Ovary (tissue), 9 donors: ENCODE data around the gene UBE2G2. TPM values are rescaled to one million over a fixed set of nuclear protein-coding genes. Genes with fewer than 3 reads are reported as not detected.

Source experiments
- DNase-seq, 5 donors: peaks; one replicate each; pipeline ENCODE4 v3.0.0-alpha.2; 2019 to 2020
- H3K27ac ChIP-seq, 2 donors: fragments of 200-600 bp; one replicate each; pipeline versions ENCODE4 v1.5.1 to v1.8.0; 2019 to 2022
- H3K27me3 ChIP-seq: fragments of 200-600 bp; one replicate; pipeline ENCODE4 v1.8.0; 2022
- H3K36me3 ChIP-seq: fragments of 200-600 bp; sonication (generic); one replicate; pipeline ENCODE4 v1.5.1; 2019
- H3K4me1 ChIP-seq: one replicate; pipeline ENCODE4 v1.8.1; 2013; ENCODE audit warnings: mild to moderate bottlenecking, moderate library complexity; ENCODE audit not compliant: insufficient read depth
- H3K4me3 ChIP-seq: fragments of 200-600 bp; sonication (generic); one replicate; pipeline ENCODE4 v1.5.1; 2017
- H3K9me3 ChIP-seq, 2 donors: fragments of 200-600 bp in 1 of 2; sonication (generic) in 1 of 2; one replicate each; pipeline versions ENCODE4 v1.5.1 to v1.8.1; 2013 to 2019; ENCODE audit warnings: mild to moderate bottlenecking in 1 of 2, moderate library complexity in 1 of 2
- EP300 ChIP-seq: sonication (generic); formaldehyde crosslinking; IDR thresholded peaks from one replicate; pipeline ENCODE4 v1.6.1; 2017; ENCODE audit warnings: antibody characterized with exemption
- POLR2A ChIP-seq: fragments of 450-650 bp; IDR thresholded peaks from one replicate; pipeline ENCODE4 v1.6.1; 2017; ENCODE audit warnings: antibody characterized with exemption, mild to moderate bottlenecking, moderate library complexity
- WGBS, 3 donors: extraction: QIAGEN DNeasy Blood & Tissue Kit in 1 of 3; methylation state at CpG; one replicate each; pipeline versions ENCODE4 v1.1.5 to v1.1.7; 2013 to 2017; 5-methylcytosine and 5-hydroxymethylcytosine counted together
- intact Hi-C, 4 donors: fragments of 100-400 bp; cut with DNase I; formaldehyde crosslinking; loops; one replicate each; pipeline versions ENCODE4 v1.11.0 to v1.15.1; 2022 to 2023
- polyA plus RNA-seq, 2 donors: library from polyadenylated mRNA; stranded (reverse); fragments of 200-250 nt in 1 of 2; fragments of 350-450 nt in 1 of 2; fragmentation: Illumina TruSeq in 1 of 2; extraction: RNeasy Lipid Tissue Mini Kit (QIAGEN cat#74804) in 1 of 2; gene quantifications; one replicate each; pipeline ENCODE4 v1.2.3, GENCODE V29; 2013 to 2014
- total RNA-seq, 7 donors: library from RNA; depleted of rRNA in 2 of 7; stranded (reverse); fragments of >200 nt in 2 of 7; fragmentation: NEBNext Ultra II Directional in 3 of 7; extraction: Animal tissue kit (Norgen Biotek cat#: 25700) in 3 of 7; gene quantifications; one replicate each; pipeline versions ENCODE4 v1.1.0 to v1.2.4, GENCODE V29; 2016 to 2023
- TF ChIP-seq, protein P1 (sequence below), 3 donors: fragments of 450-650 bp in 2 of 3; fragments of 200-600 bp in 1 of 3; IDR thresholded peaks; one replicate each; pipeline versions ENCODE4 v1.5.1 to v1.8.0; 2016 to 2022; ENCODE audit warnings: antibody characterized with exemption in 3 of 3, mild to moderate bottlenecking in 1 of 3
- donor health status: DM: no; HTN: no; CAD: no; lungs with moderate emphysema.
- donor health status: DM: no; HTN: no; CAD: no.
- donor health status: Bipolar disorder and iron deficiency.
- donor health status: DM: yes; HTN: yes; CAD: no.
- donor health status: DM: no; HTN: no; CAD: no.
- donor health status: DM: yes; HTN: yes; CAD: no.

The UBE2G2 gene
- total and polyA plus RNA-seq, 9 donors: 31.3 to 84.9 (median 66.9) TPM

DNA sequence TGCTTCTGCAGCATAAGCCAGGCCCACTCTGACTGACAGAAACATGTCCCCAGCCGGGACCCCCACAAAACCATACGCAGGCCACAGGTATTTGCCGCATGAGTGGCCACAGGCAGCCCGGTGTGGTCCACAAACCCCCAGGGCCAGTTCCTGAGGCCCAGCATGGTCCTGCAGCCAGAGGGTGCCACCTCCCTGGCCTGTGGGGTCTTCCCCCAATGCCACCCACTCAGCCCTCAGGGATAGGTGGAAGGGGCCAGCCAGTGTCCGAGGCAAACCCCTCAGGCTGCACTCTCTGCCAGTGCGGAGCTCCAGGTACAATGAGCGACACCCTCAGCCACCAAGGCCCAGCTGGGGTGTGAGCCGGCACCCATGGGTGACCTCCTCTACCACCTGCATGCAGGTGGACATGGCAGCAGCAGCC lies 43.5 kb downstream of the UBE2G2 start:
- Histone ChIP-seq H3K4me1 (no peaks in the 10 kb centered on the region), H3K9me3 (no peaks in the 10 kb centered on the region), H3K36me3 (no peaks in the 10 kb centered on the region), H3K4me3 (no peak overlapping the region), H3K27ac (no peak overlapping the region), H3K27me3 (no peaks in the 10 kb centered on the region)
- 93 to 95% (median 95%) methylated on average over 8 of the region's 8 CpGs for WGBS, 3 donors
- DNase-seq: no peak
- intact Hi-C loops: no loop called here
- TF ChIP-seq, protein P1, sequence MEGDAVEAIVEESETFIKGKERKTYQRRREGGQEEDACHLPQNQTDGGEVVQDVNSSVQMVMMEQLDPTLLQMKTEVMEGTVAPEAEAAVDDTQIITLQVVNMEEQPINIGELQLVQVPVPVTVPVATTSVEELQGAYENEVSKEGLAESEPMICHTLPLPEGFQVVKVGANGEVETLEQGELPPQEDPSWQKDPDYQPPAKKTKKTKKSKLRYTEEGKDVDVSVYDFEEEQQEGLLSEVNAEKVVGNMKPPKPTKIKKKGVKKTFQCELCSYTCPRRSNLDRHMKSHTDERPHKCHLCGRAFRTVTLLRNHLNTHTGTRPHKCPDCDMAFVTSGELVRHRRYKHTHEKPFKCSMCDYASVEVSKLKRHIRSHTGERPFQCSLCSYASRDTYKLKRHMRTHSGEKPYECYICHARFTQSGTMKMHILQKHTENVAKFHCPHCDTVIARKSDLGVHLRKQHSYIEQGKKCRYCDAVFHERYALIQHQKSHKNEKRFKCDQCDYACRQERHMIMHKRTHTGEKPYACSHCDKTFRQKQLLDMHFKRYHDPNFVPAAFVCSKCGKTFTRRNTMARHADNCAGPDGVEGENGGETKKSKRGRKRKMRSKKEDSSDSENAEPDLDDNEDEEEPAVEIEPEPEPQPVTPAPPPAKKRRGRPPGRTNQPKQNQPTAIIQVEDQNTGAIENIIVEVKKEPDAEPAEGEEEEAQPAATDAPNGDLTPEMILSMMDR (IDR thresholded peaks at IDR 0.05): no peak
- TF ChIP-seq EP300 (no peak), POLR2A (no peak)

DNA sequence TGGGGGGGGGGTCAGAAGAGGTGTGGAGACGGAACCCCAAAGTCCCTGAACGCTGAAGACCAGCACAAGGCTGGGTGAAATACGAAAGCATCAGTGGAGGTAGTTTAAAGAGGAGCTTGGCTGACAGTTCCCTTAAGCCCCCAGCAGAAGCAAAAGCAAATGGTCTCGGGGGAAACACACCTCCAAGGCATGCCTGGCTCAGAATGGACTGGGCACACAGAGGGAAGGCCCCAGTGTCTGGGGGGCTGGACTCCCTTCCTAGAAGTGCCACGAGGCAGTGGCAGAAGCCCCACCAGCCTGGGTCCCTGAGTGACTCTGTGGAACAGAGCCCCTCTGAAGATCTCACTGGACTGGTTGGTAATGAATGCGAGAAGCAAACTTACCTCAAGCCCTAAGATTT lies 43.9 kb downstream of the UBE2G2 start:
- no peak for TF ChIP-seq POLR2A
- Histone ChIP-seq H3K9me3 (no peaks in the 10 kb centered on the region), H3K27ac (no peak overlapping the region), H3K4me3 (no peak overlapping the region), H3K27me3 (no peaks in the 10 kb centered on the region), H3K36me3 (no peaks in the 10 kb centered on the region), H3K4me1 (no peaks in the 10 kb centered on the region)
- DNase-seq: no peak
- intact Hi-C loops: no loop called here
- WGBS, 3 donors: 84 to 89% (median 87%) methylated on average over 6 of the region's 6 CpGs

DNA sequence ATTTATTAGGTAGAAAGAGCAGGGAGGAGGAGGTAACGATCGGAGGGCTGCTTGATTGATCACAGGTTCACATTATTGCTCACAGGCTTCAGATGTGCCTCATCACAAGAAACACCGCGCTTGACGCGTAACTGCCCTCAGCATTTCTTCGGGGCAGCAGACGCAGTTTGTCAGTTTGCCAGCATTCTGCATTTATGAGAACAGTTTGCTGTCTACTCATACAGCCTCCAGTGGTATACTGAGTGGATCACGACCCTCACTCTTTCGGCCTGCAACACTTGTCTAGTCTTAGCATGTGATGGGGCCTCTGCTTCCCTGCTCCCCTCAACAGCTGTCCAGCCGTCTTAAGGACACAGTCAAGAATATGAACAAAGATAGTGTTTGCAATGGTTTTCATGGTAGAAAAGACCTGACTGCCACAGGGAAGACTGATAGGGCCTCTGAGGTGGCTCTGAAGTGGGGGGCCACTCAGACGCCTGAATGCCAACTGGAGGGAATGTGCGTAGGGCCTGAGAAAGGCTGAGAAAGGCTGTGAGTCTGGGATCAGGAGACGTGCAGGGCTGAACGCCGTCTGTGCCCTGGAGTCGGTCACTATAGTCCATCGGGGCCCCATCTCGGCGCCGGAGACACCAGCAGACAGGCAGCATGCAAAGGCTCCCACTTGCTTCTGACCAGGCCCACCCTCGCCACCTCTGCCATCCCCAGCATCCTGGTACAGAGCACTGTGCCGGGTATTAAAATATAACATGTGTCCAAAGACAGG lies 45.0 kb downstream of the UBE2G2 start:
- 89 to 92% (median 89%) methylated on average over 23 of the region's 23 CpGs for WGBS, 3 donors
- Histone ChIP-seq H3K36me3 (no peaks in the 10 kb centered on the region), H3K9me3 (no peaks in the 10 kb centered on the region), H3K27ac (no peak overlapping the region), H3K4me1 (no peaks in the 10 kb centered on the region), H3K27me3 (no peaks in the 10 kb centered on the region), H3K4me3 (no peak overlapping the region)
- no peak for TF ChIP-seq EP300
- TF ChIP-seq POLR2A: no peak
- TF ChIP-seq, protein P1 (IDR thresholded peaks at IDR 0.05): no peak
- intact Hi-C loops: no loop called here
- DNase-seq: no peak

DNA sequence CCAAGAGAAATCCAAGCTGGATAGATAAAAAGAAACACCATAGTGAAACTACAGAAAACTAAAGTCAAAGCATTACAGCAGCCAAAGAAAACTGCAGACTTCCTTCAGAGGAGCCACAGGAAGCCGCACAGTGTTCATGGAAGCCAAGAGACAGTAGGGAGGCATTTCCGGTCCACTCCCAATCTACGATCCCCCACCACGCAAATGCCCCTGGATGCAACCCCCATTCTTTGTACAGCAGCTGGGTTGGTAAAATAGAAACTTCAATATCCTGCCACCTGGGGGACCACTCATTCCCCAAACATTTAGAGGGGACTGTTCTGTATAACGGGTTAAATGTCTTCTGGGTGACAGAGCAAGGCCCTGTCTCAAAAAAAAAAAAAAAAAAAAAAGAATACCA lies 46.4 kb downstream of the UBE2G2 start:
- no peak overlapping the region for H3K27ac ChIP-seq
- no peak overlapping the region for H3K4me3 ChIP-seq
- H3K27me3 ChIP-seq: no peaks in the 10 kb centered on the region
- no peak for DNase-seq
- H3K9me3 ChIP-seq: no peaks in the 10 kb centered on the region
- H3K36me3 ChIP-seq: no peaks in the 10 kb centered on the region
- intact Hi-C loops: no loop called here
- TF ChIP-seq POLR2A (no peak), EP300 (no peak)
- TF ChIP-seq, protein P1 (IDR thresholded peaks at IDR 0.05): no peak
- H3K4me1 ChIP-seq: no peaks in the 10 kb centered on the region
- WGBS, 3 donors: 62 to 66% (median 63%) methylated on average over 5 of the region's 5 CpGs

DNA sequence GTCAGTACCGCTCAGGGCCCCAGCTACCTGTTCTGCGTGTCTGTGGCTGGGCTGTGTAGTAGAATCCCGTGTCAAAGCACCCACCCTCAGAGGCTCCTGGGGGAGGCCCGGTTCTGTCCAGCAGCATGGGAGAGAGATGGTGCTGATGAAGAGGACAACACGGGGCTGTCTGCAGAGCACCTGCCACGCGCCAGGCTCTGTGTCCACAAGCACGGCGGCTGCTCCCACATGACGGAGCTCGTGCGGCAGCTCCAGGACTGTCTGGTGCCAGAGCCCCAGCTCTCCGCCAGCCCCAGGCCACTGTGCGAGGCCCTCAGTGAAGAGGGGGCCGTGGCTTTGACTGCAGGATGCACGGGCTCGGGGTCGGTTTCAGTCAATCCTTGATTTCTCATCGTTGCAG lies 48.3 kb downstream of the UBE2G2 start:
- H3K27ac ChIP-seq: no peak overlapping the region
- H3K9me3 ChIP-seq: no peaks in the 10 kb centered on the region
- no peaks in the 10 kb centered on the region for H3K4me1 ChIP-seq
- TF ChIP-seq POLR2A (no peak), EP300 (no peak)
- TF ChIP-seq, protein P1 (IDR thresholded peaks at IDR 0.05): no peak
- 77 to 81% (median 79%) methylated on average over 19 of the region's 19 CpGs for WGBS, 3 donors
- no peaks in the 10 kb centered on the region for H3K27me3 ChIP-seq
- intact Hi-C loops: no loop called here
- no peaks in the 10 kb centered on the region for H3K36me3 ChIP-seq
- no peak overlapping the region for H3K4me3 ChIP-seq
- no peak for DNase-seq
